ENCODE measurements around the gene AASDH. TPM values are rescaled to one million over a fixed set of nuclear protein-coding genes. Genes with fewer than 3 reads are reported as not detected.

Gene AASDH
- total RNA-seq, 1 donor from 2014 or later = 7.3 TPM

DNA sequence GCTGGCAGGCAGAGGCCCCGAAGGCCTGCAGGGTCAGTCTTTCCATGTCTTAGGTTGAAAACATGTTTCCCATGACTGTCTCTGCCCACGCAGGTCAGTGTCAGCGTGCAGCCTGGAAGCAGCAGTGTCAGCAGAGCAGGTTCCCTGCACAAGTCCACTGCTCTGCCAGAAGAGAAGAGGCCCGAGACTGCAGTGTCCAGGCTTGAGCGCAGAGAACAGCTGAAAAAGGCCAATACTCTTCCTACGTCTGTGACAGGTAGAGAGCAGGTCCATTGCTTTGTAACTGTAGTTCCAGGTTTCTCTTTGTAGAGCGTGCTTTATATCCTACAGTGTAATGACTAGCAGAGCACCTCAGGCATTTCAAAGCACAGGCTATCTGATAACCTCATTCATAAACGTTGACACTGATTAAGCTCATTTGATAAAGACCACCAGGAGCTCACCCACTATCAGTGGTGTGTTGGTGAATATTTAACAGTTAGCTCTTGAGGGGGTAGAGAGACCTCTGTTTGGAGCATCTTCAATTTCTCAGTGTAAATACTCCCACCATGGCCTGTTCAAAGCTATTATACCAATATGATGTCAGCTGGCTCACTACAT, 63.2 kb downstream of the AASDH start:
- Mint-ChIP-seq H3K27me3 (ENCODE audit: low read depth, unreplicated experiment) (no peaks in the 10 kb centered on the region), H3K36me3 (ENCODE audit: low read depth, unreplicated experiment) (peaks cover 3% of the 10 kb centered on the region), H3K27ac (ENCODE audit: unreplicated experiment) (no peak overlapping the region), H3K4me3 (ENCODE audit: unreplicated experiment) (no peak overlapping the region), H3K4me1 (ENCODE audit: low read depth, unreplicated experiment) (no peaks in the 10 kb centered on the region), H3K9me3 (ENCODE audit: unreplicated experiment) (no peaks in the 10 kb centered on the region)
- FAIRE-seq (no peak), DNase-seq (ENCODE audit: low read depth) (no peak)
- Histone ChIP-seq H3K36me3 (ENCODE audit: insufficient read depth, low read length) (no peaks in the 10 kb centered on the region), H3K79me2 (ENCODE audit: insufficient read depth, low read length) (no peaks in the 10 kb centered on the region), H3K9ac (ENCODE audit: low read length) (no peak overlapping the region), H2AFZ (ENCODE audit: low read depth, low read length) (no peak overlapping the region), H3K27ac (ENCODE audit: low read depth, low read length) (no peak overlapping the region), H3K27me3 (ENCODE audit: insufficient read depth, low read length) (no peaks in the 10 kb centered on the region), H3K4me3 (ENCODE audit: insufficient read depth, low read depth, low read length) (no peak overlapping the region), H3K4me2 (ENCODE audit: low read length) (no peak overlapping the region), H3K9me3 (ENCODE audit: insufficient read depth, low read depth, low read length) (no peaks in the 10 kb centered on the region), H4K20me1 (ENCODE audit: insufficient read depth, low read length) (no peaks in the 10 kb centered on the region), H3K4me1 (ENCODE audit: insufficient read depth, low read length) (no peaks in the 10 kb centered on the region)
- TF ChIP-seq EZH2 (IDR thresholded peaks at IDR 0.05; ENCODE audit: insufficient read depth, low read length) (no peak), CTCF (IDR thresholded peaks at IDR 0.05; ENCODE audit: insufficient read depth, low read depth, low read length) (no peak)

- Histone ChIP-seq H3K9ac (ENCODE audit: low read length) (no peak overlapping the region), H2AFZ (ENCODE audit: low read depth, low read length) (no peak overlapping the region), H3K27ac (ENCODE audit: low read depth, low read length) (no peak overlapping the region), H3K79me2 (ENCODE audit: insufficient read depth, low read length) (no peaks in the 10 kb centered on the region), H3K36me3 (ENCODE audit: insufficient read depth, low read length) (no peaks in the 10 kb centered on the region), H3K4me3 (ENCODE audit: insufficient read depth, low read depth, low read length) (no peak overlapping the region), H3K4me1 (ENCODE audit: insufficient read depth, low read length) (no peaks in the 10 kb centered on the region), H4K20me1 (ENCODE audit: insufficient read depth, low read length) (no peaks in the 10 kb centered on the region), H3K27me3 (ENCODE audit: insufficient read depth, low read length) (no peaks in the 10 kb centered on the region), H3K9me3 (ENCODE audit: insufficient read depth, low read depth, low read length) (no peaks in the 10 kb centered on the region), H3K4me2 (ENCODE audit: low read length) (no peak overlapping the region)
- no peak overlapping the region for H3K27ac Mint-ChIP-seq (ENCODE audit: unreplicated experiment)
- no peak for FAIRE-seq
- TF ChIP-seq CTCF (IDR thresholded peaks at IDR 0.05; ENCODE audit: insufficient read depth, low read depth, low read length) (no peak), EZH2 (IDR thresholded peaks at IDR 0.05; ENCODE audit: insufficient read depth, low read length) (no peak)
- H3K27me3 Mint-ChIP-seq (ENCODE audit: low read depth, unreplicated experiment) = no peaks in the 10 kb centered on the region
- H3K36me3 Mint-ChIP-seq (ENCODE audit: low read depth, unreplicated experiment) = peaks cover 3% of the 10 kb centered on the region
- no peaks in the 10 kb centered on the region for H3K9me3 Mint-ChIP-seq (ENCODE audit: unreplicated experiment)
- no peaks in the 10 kb centered on the region for H3K4me1 Mint-ChIP-seq (ENCODE audit: low read depth, unreplicated experiment)
- no peak overlapping the region for H3K4me3 Mint-ChIP-seq (ENCODE audit: unreplicated experiment)
- DNase-seq (ENCODE audit: low read depth) = no peak
Measured at GRCh38 chr4:56323327-56323726, 64.0 kb downstream of the AASDH start.

DNA sequence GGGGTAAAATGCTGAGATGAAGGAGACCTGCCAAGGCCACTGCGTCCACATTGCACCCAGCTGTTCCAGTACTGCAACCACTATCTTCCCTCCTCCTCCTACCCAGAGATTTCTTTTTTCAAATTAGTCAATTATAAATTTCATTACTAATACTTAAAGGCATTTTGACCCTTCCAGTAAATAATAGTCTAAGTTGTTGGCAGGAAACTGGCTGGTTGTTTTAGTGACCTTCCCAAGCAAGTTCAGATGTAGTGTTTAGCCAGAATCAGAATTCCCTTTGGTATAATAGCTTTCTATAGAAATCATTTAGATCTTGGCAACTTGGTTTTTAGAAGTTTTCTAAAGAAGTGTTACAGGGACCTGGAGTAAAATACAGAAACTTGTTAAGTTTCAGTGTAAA, 66.0 kb downstream of the AASDH start:
- Histone ChIP-seq H3K79me2 (ENCODE audit: insufficient read depth, low read length) (no peaks in the 10 kb centered on the region), H3K4me1 (ENCODE audit: insufficient read depth, low read length) (no peaks in the 10 kb centered on the region), H3K4me3 (ENCODE audit: insufficient read depth, low read depth, low read length) (no peak overlapping the region), H3K36me3 (ENCODE audit: insufficient read depth, low read length) (no peaks in the 10 kb centered on the region), H4K20me1 (ENCODE audit: insufficient read depth, low read length) (no peaks in the 10 kb centered on the region), H3K9ac (ENCODE audit: low read length) (no peak overlapping the region), H3K27ac (ENCODE audit: low read depth, low read length) (no peak overlapping the region), H3K27me3 (ENCODE audit: insufficient read depth, low read length) (no peaks in the 10 kb centered on the region), H3K4me2 (ENCODE audit: low read length) (no peak overlapping the region), H3K9me3 (ENCODE audit: insufficient read depth, low read depth, low read length) (no peaks in the 10 kb centered on the region), H2AFZ (ENCODE audit: low read depth, low read length) (no peak overlapping the region)
- Mint-ChIP-seq H3K27ac (ENCODE audit: unreplicated experiment) (no peak overlapping the region), H3K27me3 (ENCODE audit: low read depth, unreplicated experiment) (no peaks in the 10 kb centered on the region), H3K4me3 (ENCODE audit: unreplicated experiment) (no peak overlapping the region), H3K36me3 (ENCODE audit: low read depth, unreplicated experiment) (peaks cover 3% of the 10 kb centered on the region), H3K4me1 (ENCODE audit: low read depth, unreplicated experiment) (no peaks in the 10 kb centered on the region), H3K9me3 (ENCODE audit: unreplicated experiment) (no peaks in the 10 kb centered on the region)
- FAIRE-seq (no peak), DNase-seq (ENCODE audit: low read depth) (peak; percentile 35)
- no peak for TF ChIP-seq EZH2 (IDR thresholded peaks at IDR 0.05; ENCODE audit: insufficient read depth, low read length)
